HG03064 (cell line): ENCODE measurements around the gene MYOD1.

Experiments
- ATAC-seq: cut with Tn5 transposase; IDR thresholded peaks from one replicate; pipeline ENCODE4 v1.9.1; 2021; ENCODE audit warnings: low read depth; ENCODE audit not compliant: unreplicated experiment

The MYOD1 gene

GRCh38 chr11:17768547-17768946 is 49.2 kb downstream of the MYOD1 start:
- ATAC-seq, result no peak

- no peak for ATAC-seq
Observed at GRCh38 chr11:17769218-17769617, 49.8 kb downstream of the MYOD1 start.

GRCh38 chr11:17770048-17770652 is 50.8 kb downstream of the MYOD1 start:
- no peak for ATAC-seq

GRCh38 chr11:17770917-17771316 is 51.5 kb downstream of the MYOD1 start:
- ATAC-seq, result no peak

GRCh38 chr11:17771415-17771814 is 52.0 kb downstream of the MYOD1 start:
- no peak for ATAC-seq
